ENCODE measurements around the gene TSPO2.
A peak's percentile ranks its signal among the peaks of the same experiment; 100 is the strongest.

Gene TSPO2

GRCh38 chr6:41049955-41050354, 7.7 kb downstream of the TSPO2 start:
- DNase-seq: no peak

GRCh38 chr6:41050536-41050935, 8.3 kb downstream of the TSPO2 start:
- DNase-seq: no peak

GRCh38 chr6:41051873-41052272, 9.6 kb downstream of the TSPO2 start:
- DNase-seq: no peak

GRCh38 chr6:41053041-41053440, 10.8 kb downstream of the TSPO2 start, which contains the start of gene APOBEC2:
Gene APOBEC2, plus strand, starts transcription at chr6:41053202. Its CDS starts 146 bp downstream, at chr6:41053348.
- no peak for DNase-seq

- DNase-seq: no peak
Measured at GRCh38 chr6:41054511-41054910, 12.2 kb downstream of the TSPO2 start.

- DNase-seq: no peak
Measured at GRCh38 chr6:41055149-41055548, 12.9 kb downstream of the TSPO2 start.

GRCh38 chr6:41056768-41057490, 14.7 kb downstream of the TSPO2 start:
- DNase-seq: no peak

- DNase-seq: no peak
Measured at GRCh38 chr6:41058783-41059181, 16.5 kb downstream of the TSPO2 start.

- no peak for DNase-seq
Measured at GRCh38 chr6:41059556-41059955, 17.3 kb downstream of the TSPO2 start.

- DNase-seq: no peak
Measured at GRCh38 chr6:41061196-41061726, 19.0 kb downstream of the TSPO2 start.

- DNase-seq: no peak
Measured at GRCh38 chr6:41062056-41062455, 19.8 kb downstream of the TSPO2 start.

GRCh38 chr6:41063884-41064285, 21.6 kb downstream of the TSPO2 start:
- DNase-seq: no peak

- DNase-seq: no peak
Measured at GRCh38 chr6:41064841-41065240, 22.6 kb downstream of the TSPO2 start.

- DNase-seq: no peak
Measured at GRCh38 chr6:41065550-41066026, 23.3 kb downstream of the TSPO2 start.

GRCh38 chr6:41066867-41067304, 24.6 kb downstream of the TSPO2 start:
- peak in 43 of 56 donors; percentile 4 to 84 (median 31) for DNase-seq

GRCh38 chr6:41071501-41071922, 29.2 kb downstream of the TSPO2 start:
- peak in 1 of 56 donors; percentile 78 for DNase-seq

- DNase-seq: peak; percentile 97 to 100 (median 100)
Measured at GRCh38 chr6:41071923-41072835, 29.9 kb downstream of the TSPO2 start, which contains the start of gene OARD1. Gene OARD1, minus strand, starts transcription at chr6:41072356. Its CDS starts 722 bp downstream, at chr6:41071634.

GRCh38 chr6:41072836-41073202, 30.6 kb downstream of the TSPO2 start, which contains the start of gene NFYA:
Gene NFYA, plus strand, starts transcription at chr6:41072974. Its CDS starts 6,116 bp downstream, at chr6:41079090.
- peak in 46 of 56 donors; percentile 97 to 100 (median 100) for DNase-seq

- peak in 52 of 56 donors; percentile 17 to 80 (median 57) for DNase-seq
Measured at GRCh38 chr6:41073203-41073967, 31.1 kb downstream of the TSPO2 start.

- peak in 1 of 56 donors; percentile 34 for DNase-seq
Measured at GRCh38 chr6:41073968-41074691, 31.9 kb downstream of the TSPO2 start.

All from nucleus accumbens (tissue), 56 donors.